Uterus (tissue), 4 donors: ENCODE data around the gene ELOVL7. TPM values are rescaled to one million over a fixed set of nuclear protein-coding genes. Genes with fewer than 3 reads are reported as not detected.
"Not testable (repeated sequence)": the region's sequence is repeated elsewhere in the genome, so short reads cannot be mapped to it uniquely, and the experiment has no call there.

Experiments
- DNase-seq, 2 donors: peaks; one replicate each; pipeline ENCODE4 v3.0.0-alpha.2; 2019 to 2020
- H3K27ac ChIP-seq, 2 donors: fragments of 200-600 bp; sonication (generic); 1 replicate in 1 of 2; 2 replicates in 1 of 2; pipeline ENCODE4 v1.5.1; 2016 to 2018
- H3K27me3 ChIP-seq, 2 donors: fragments of 200-600 bp; sonication (generic); one replicate each; pipeline ENCODE4 v1.5.1; 2018 to 2019; ENCODE audit warnings: control low read depth in 1 of 2
- H3K36me3 ChIP-seq, 2 donors: fragments of 200-600 bp; sonication (generic); one replicate each; pipeline ENCODE4 v1.5.1; 2019; ENCODE audit warnings: control low read depth in 1 of 2
- H3K4me1 ChIP-seq, 2 donors: fragments of 200-600 bp; sonication (generic); one replicate each; pipeline ENCODE4 v1.5.1; 2018 to 2019; ENCODE audit warnings: control low read depth in 1 of 2
- H3K4me3 ChIP-seq, 2 donors: fragments of 200-600 bp; sonication (generic); 1 replicate in 1 of 2; 2 replicates in 1 of 2; pipeline ENCODE4 v1.5.1; 2018 to 2019; ENCODE audit warnings: mild to moderate bottlenecking in 1 of 2
- H3K9me3 ChIP-seq, 2 donors: fragments of 200-600 bp; sonication (generic); one replicate each; pipeline ENCODE4 v1.5.1; 2019; ENCODE audit warnings: control low read depth in 1 of 2
- POLR2A ChIP-seq, 2 donors: fragments of 450-650 bp; IDR thresholded peaks; one replicate each; pipeline ENCODE4 v1.6.1; 2016; ENCODE audit warnings: antibody characterized with exemption in 2 of 2, mild to moderate bottlenecking in 1 of 2, moderate library complexity in 1 of 2
- intact Hi-C: fragments of 100-400 bp; cut with DNase I; formaldehyde crosslinking; loops from one replicate; pipeline ENCODE4 v1.15.1; 2023; ENCODE audit warnings: low total_unique reads
- total RNA-seq, 4 donors: library from RNA; depleted of rRNA in 3 of 4; stranded (reverse); fragments of >200 nt in 3 of 4; gene quantifications; one replicate each; pipeline versions ENCODE4 v1.1.0 to v1.2.4, GENCODE V29; 2014 to 2023
- TF ChIP-seq, protein P1 (sequence below), 4 experiments: fragments of 200-600 bp in 2 of 4; fragments of 450-650 bp in 2 of 4; sonication (generic) in 2 of 4; IDR thresholded peaks; one replicate each; pipeline ENCODE4 v1.5.1; 2016 to 2019; ENCODE audit warnings: antibody characterized with exemption in 4 of 4, mild to moderate bottlenecking in 2 of 4, moderate library complexity in 1 of 4
- donor health status: DM: yes; HTN: yes; CAD: no.

Gene ELOVL7
- total RNA-seq, 4 donors from 2014 or later = 1.3 to 8.2 (median 2.9) TPM

DNA sequence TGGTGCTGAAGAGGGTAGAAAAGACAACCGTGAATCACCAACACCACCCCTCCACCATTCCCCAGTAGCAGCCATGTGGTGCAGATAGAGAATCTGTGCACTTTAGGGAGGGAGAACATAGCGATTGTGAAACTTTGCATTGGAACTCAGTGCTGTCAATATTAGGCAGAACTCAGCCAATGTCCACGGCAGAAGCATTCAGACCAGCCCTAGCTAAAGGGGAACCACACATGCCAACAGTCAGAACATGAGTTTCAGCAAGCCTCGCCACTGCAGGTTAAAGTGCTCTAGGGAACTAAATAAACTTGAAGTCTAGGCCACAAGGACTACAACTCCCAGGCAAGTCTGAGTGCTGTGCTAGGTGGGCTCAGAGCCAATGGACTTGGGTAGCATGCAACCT, 105.6 kb downstream of the ELOVL7 start:
- no peaks in the 10 kb centered on the region for H3K27me3 ChIP-seq
- no peak overlapping the region for H3K27ac ChIP-seq
- no peaks in the 10 kb centered on the region for H3K4me1 ChIP-seq
- intact Hi-C loops = no loop called here
- no peaks in the 10 kb centered on the region for H3K36me3 ChIP-seq
- H3K9me3 ChIP-seq = no peaks in the 10 kb centered on the region
- no peak for DNase-seq
- H3K4me3 ChIP-seq = no peak overlapping the region
- TF ChIP-seq, protein P1, sequence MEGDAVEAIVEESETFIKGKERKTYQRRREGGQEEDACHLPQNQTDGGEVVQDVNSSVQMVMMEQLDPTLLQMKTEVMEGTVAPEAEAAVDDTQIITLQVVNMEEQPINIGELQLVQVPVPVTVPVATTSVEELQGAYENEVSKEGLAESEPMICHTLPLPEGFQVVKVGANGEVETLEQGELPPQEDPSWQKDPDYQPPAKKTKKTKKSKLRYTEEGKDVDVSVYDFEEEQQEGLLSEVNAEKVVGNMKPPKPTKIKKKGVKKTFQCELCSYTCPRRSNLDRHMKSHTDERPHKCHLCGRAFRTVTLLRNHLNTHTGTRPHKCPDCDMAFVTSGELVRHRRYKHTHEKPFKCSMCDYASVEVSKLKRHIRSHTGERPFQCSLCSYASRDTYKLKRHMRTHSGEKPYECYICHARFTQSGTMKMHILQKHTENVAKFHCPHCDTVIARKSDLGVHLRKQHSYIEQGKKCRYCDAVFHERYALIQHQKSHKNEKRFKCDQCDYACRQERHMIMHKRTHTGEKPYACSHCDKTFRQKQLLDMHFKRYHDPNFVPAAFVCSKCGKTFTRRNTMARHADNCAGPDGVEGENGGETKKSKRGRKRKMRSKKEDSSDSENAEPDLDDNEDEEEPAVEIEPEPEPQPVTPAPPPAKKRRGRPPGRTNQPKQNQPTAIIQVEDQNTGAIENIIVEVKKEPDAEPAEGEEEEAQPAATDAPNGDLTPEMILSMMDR (IDR thresholded peaks at IDR 0.05) = no peak
- TF ChIP-seq POLR2A (IDR thresholded peaks at IDR 0.05) = no peak

DNA sequence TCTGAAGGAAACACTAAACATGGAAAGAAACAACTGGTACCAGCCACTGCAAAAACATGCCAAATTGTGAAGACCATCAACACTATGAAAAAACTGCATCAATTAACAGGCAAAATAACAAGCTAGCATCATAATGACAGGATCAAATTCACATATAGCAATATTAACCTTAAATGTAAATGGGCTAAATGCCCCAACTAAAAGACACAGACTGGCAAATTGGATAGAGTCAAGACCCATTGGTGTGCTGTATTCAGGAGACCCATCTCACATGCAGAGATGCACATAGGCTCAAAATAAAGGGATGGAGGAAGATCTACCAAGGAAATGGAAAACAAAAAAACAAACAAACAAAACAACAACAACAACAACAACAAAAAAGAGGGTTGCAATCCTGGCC, 113.2 kb downstream of the ELOVL7 start:
- intact Hi-C loops, H3K27ac ChIP-seq: not testable (repeated sequence)

DNA sequence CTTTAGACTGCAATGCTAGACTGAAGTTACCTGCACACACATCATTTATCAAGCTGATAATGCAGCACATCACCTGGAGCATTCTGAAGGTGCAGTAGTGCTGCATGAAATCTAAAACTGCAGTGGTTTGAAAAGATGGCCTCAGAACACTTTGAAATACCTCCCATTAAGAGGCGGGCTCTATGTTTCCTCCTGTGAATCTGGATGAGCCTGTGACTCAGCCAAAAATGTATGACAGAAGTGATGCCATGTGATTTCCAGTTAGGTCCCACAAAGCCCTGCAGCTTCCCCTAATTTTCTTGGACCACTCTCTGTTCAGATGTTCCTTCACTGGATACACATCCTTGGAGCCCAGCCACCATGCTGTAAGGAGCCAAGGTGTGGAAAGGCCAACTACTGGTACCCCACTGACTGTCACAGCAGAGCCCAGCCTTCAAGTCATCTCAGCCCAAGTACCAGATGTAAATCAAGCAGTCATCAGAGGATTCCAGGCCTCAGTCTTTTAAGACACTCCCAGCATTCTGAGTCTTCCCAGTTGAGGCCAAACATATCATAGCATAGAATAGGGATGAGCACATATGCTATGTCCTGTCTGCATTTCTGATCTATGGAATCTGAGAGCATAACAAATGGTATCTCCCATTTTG, 116.9 kb downstream of the ELOVL7 start:
- H3K4me3 ChIP-seq = no peak overlapping the region
- no peaks in the 10 kb centered on the region for H3K9me3 ChIP-seq
- no peak for TF ChIP-seq POLR2A (IDR thresholded peaks at IDR 0.05)
- TF ChIP-seq, protein P1 (IDR thresholded peaks at IDR 0.05) = no peak
- H3K27me3 ChIP-seq = no peaks in the 10 kb centered on the region
- no peaks in the 10 kb centered on the region for H3K36me3 ChIP-seq
- no peaks in the 10 kb centered on the region for H3K4me1 ChIP-seq
- H3K27ac ChIP-seq = no peak overlapping the region
- no peak for DNase-seq
- intact Hi-C loops = no loop called here

More for the DNA sequence above, 113.2 kb downstream of the ELOVL7 start:
- not testable (repeated sequence) for H3K36me3 ChIP-seq, H3K9me3 ChIP-seq, H3K4me1 ChIP-seq, H3K27me3 ChIP-seq, H3K4me3 ChIP-seq, DNase-seq

DNA sequence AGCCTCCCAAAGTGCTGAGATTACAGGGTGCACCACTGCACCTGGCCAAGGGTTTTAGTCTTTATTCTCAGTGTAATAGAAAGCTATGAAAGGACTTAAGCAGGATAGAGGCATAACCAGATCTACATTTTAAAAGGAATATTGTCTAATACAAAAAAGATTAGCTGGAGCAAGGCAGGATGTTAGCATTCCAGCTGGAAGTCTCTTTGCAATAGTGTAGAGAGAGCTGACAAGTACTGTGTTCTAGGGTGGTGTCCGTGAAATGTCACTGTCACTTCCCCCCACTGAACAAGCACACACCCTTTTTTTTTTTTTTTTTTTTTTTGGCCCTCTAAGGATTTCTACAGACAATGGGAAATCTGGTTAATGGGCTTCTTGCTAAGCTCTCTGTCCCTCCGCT, 119.9 kb downstream of the ELOVL7 start:
- DNase-seq = no peak
- H3K36me3 ChIP-seq = no peaks in the 10 kb centered on the region
- no peaks in the 10 kb centered on the region for H3K9me3 ChIP-seq
- no peak overlapping the region for H3K4me3 ChIP-seq
- no peak overlapping the region for H3K27ac ChIP-seq
- H3K4me1 ChIP-seq = no peaks in the 10 kb centered on the region
- intact Hi-C loops = no loop called here
- no peaks in the 10 kb centered on the region for H3K27me3 ChIP-seq
- TF ChIP-seq, protein P1 (IDR thresholded peaks at IDR 0.05) = no peak
- no peak for TF ChIP-seq POLR2A (IDR thresholded peaks at IDR 0.05)

DNA sequence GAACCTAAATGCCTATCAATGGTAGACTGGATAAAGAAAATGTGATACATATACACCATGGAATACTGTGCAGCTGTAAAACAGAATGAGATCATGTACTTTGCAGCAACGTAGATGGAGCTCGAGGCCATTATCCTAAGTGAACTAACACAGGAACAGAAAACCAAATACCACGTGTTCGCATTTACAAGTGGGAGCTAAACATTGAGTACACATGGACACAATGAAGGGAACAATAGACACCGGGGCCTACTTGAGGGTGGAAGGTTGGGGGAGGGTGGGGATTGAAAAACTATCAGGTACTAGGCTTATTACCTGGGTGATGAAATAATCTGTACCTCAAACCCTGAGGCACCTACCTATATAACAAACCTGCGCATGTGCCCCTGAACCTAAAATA, 121.7 kb downstream of the ELOVL7 start:
- TF ChIP-seq, protein P1 (IDR thresholded peaks at IDR 0.05) = no peak
- TF ChIP-seq POLR2A (IDR thresholded peaks at IDR 0.05) = no peak
- DNase-seq = no peak
- intact Hi-C loops = no loop called here
- Histone ChIP-seq H3K4me1 (no peaks in the 10 kb centered on the region), H3K4me3 (no peak overlapping the region), H3K27ac (no peak overlapping the region), H3K36me3 (no peaks in the 10 kb centered on the region), H3K27me3 (no peaks in the 10 kb centered on the region), H3K9me3 (no peaks in the 10 kb centered on the region)

DNA sequence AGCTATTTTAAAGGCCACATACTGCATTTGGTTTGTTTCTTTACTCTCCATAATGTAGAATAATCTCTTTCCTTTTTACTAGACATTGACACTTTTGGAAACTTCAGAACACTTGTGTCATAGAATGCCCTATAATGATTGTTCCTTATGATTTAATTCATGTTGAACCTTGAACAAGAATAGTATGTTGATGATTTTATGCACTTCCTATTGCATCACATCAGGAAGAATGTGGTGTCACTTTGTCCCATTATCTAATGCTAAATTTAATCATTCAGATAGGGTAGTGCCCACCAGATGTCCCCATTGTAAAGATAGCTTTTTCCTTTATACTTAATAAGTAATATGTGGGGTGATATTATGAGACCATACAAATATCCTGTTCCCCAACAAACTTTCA, 124.7 kb downstream of the ELOVL7 start:
- Histone ChIP-seq H3K27ac (no peak overlapping the region), H3K36me3 (no peaks in the 10 kb centered on the region), H3K27me3 (no peaks in the 10 kb centered on the region), H3K9me3 (no peaks in the 10 kb centered on the region), H3K4me1 (no peaks in the 10 kb centered on the region), H3K4me3 (no peak overlapping the region)
- no peak for DNase-seq
- TF ChIP-seq, protein P1 (IDR thresholded peaks at IDR 0.05) = no peak
- no peak for TF ChIP-seq POLR2A (IDR thresholded peaks at IDR 0.05)
- intact Hi-C loops = no loop called here
